Measurements from ENCODE around the gene KANTR. TPM values are rescaled to one million over a fixed set of nuclear protein-coding genes. Genes with fewer than 3 reads are reported as not detected.
"Not testable (repeated sequence)": the region's sequence is repeated elsewhere in the genome, so short reads cannot be mapped to it uniquely, and the experiment has no call there.

Gene KANTR
- polyA plus RNA-seq, 3 donors from 2014 or later: 0.56 to 2.3 TPM; not detected in 1

GRCh38 chrX:53125506-53125905, 31.6 kb downstream of the KANTR start:
- Mint-ChIP-seq H3K9me3 (peaks cover 0 to 1% (median 0%) of the 10 kb centered on the region in 6 donors), H3K27ac (no peak overlapping the region), H3K36me3 (no peaks in the 10 kb centered on the region), H3K4me1 (peaks cover 10 to 21% of the 10 kb centered on the region in 2 donors), H3K27me3 (ENCODE audit: low read depth in 3 of 3) (peaks cover 0 to 10% (median 2%) of the 10 kb centered on the region in 3 donors), H3K4me3 (no peak overlapping the region)
- DNase-seq: no peak

- H3K36me3 Mint-ChIP-seq: no peaks in the 10 kb centered on the region
- H3K27ac Mint-ChIP-seq: no peak overlapping the region
- H3K9me3 Mint-ChIP-seq: peaks cover 0 to 1% (median 0%) of the 10 kb centered on the region in 6 donors
- H3K4me1 Mint-ChIP-seq: peaks cover 10 to 21% of the 10 kb centered on the region in 2 donors
- no peak for DNase-seq
- no peak overlapping the region for H3K4me3 Mint-ChIP-seq
- H3K27me3 Mint-ChIP-seq (ENCODE audit: low read depth in 3 of 3): peaks cover 0 to 10% (median 2%) of the 10 kb centered on the region in 3 donors
Observed at GRCh38 chrX:53126377-53126776, 32.4 kb downstream of the KANTR start.

- H3K27me3 Mint-ChIP-seq (ENCODE audit: low read depth in 3 of 3): peaks cover 0 to 8% (median 2%) of the 10 kb centered on the region in 3 donors
- H3K4me1 Mint-ChIP-seq: peaks cover 10 to 21% of the 10 kb centered on the region in 2 donors
- DNase-seq: no peak
- H3K4me3 Mint-ChIP-seq: no peak overlapping the region
- H3K36me3 Mint-ChIP-seq: peaks cover 0 to 6% (median 5%) of the 10 kb centered on the region in 3 donors
- H3K9me3 Mint-ChIP-seq: peaks cover 0 to 1% (median 0%) of the 10 kb centered on the region in 6 donors
- H3K27ac Mint-ChIP-seq: no peak overlapping the region
Observed at GRCh38 chrX:53128097-53128749, 34.3 kb downstream of the KANTR start.

- peaks cover 0 to 11% (median 5%) of the 10 kb centered on the region in 3 donors for H3K36me3 Mint-ChIP-seq
- no peak overlapping the region for H3K4me3 Mint-ChIP-seq
- no peaks in the 10 kb centered on the region for H3K4me1 Mint-ChIP-seq
- peaks cover 0 to 2% (median 2%) of the 10 kb centered on the region in 3 donors for H3K27me3 Mint-ChIP-seq (ENCODE audit: low read depth in 3 of 3)
- H3K27ac Mint-ChIP-seq: no peak overlapping the region
- H3K9me3 Mint-ChIP-seq: no peaks in the 10 kb centered on the region
- DNase-seq: no peak
Observed at GRCh38 chrX:53133400-53133799, 39.5 kb downstream of the KANTR start.

GRCh38 chrX:53135581-53135980, 41.6 kb downstream of the KANTR start:
- Mint-ChIP-seq H3K9me3 (no peaks in the 10 kb centered on the region), H3K27ac (no peak overlapping the region), H3K27me3 (ENCODE audit: low read depth in 3 of 3) (peaks cover 0 to 2% (median 2%) of the 10 kb centered on the region in 3 donors), H3K4me1 (no peaks in the 10 kb centered on the region), H3K36me3 (peaks cover 0 to 11% (median 5%) of the 10 kb centered on the region in 3 donors), H3K4me3 (no peak overlapping the region)
- DNase-seq: no peak

- no peak overlapping the region for H3K27ac Mint-ChIP-seq
- no peak overlapping the region for H3K4me3 Mint-ChIP-seq
- no peaks in the 10 kb centered on the region for H3K9me3 Mint-ChIP-seq
- no peaks in the 10 kb centered on the region for H3K27me3 Mint-ChIP-seq (ENCODE audit: low read depth in 3 of 3)
- H3K36me3 Mint-ChIP-seq: peaks cover 0 to 9% (median 0%) of the 10 kb centered on the region in 3 donors
- H3K4me1 Mint-ChIP-seq: no peaks in the 10 kb centered on the region
- DNase-seq: no peak
Observed at GRCh38 chrX:53153581-53153980, 59.6 kb downstream of the KANTR start.

GRCh38 chrX:53155512-53156206, 61.7 kb downstream of the KANTR start:
- Mint-ChIP-seq H3K27ac (no peak overlapping the region), H3K36me3 (peaks cover 0 to 23% (median 0%) of the 10 kb centered on the region in 3 donors), H3K9me3 (no peaks in the 10 kb centered on the region), H3K4me3 (no peak overlapping the region), H3K27me3 (ENCODE audit: low read depth in 3 of 3) (no peaks in the 10 kb centered on the region), H3K4me1 (no peaks in the 10 kb centered on the region)
- no peak for DNase-seq

- H3K36me3 Mint-ChIP-seq: peaks cover 0 to 23% (median 0%) of the 10 kb centered on the region in 3 donors
- H3K9me3 Mint-ChIP-seq: no peaks in the 10 kb centered on the region
- no peaks in the 10 kb centered on the region for H3K27me3 Mint-ChIP-seq (ENCODE audit: low read depth in 3 of 3)
- H3K4me3 Mint-ChIP-seq: no peak overlapping the region
- H3K27ac Mint-ChIP-seq: no peak overlapping the region
- no peak for DNase-seq
- H3K4me1 Mint-ChIP-seq: no peaks in the 10 kb centered on the region
Observed at GRCh38 chrX:53156207-53156596, 62.3 kb downstream of the KANTR start.

- Mint-ChIP-seq H3K4me3 (no peak overlapping the region), H3K4me1 (peaks cover 6 to 7% of the 10 kb centered on the region in 2 donors), H3K36me3 (peaks cover 0 to 25% (median 0%) of the 10 kb centered on the region in 3 donors), H3K9me3 (no peaks in the 10 kb centered on the region), H3K27me3 (ENCODE audit: low read depth in 3 of 3) (no peaks in the 10 kb centered on the region), H3K27ac (no peak overlapping the region)
- DNase-seq: no peak
Observed at GRCh38 chrX:53159184-53159583, 65.2 kb downstream of the KANTR start.

- H3K4me3 Mint-ChIP-seq: no peak overlapping the region
- DNase-seq: no peak
- H3K9me3 Mint-ChIP-seq: no peaks in the 10 kb centered on the region
- no peak overlapping the region for H3K27ac Mint-ChIP-seq
- peaks cover 6 to 7% of the 10 kb centered on the region in 2 donors for H3K4me1 Mint-ChIP-seq
- H3K36me3 Mint-ChIP-seq: peaks cover 0 to 23% (median 0%) of the 10 kb centered on the region in 3 donors
- H3K27me3 Mint-ChIP-seq (ENCODE audit: low read depth in 3 of 3): no peaks in the 10 kb centered on the region
Observed at GRCh38 chrX:53160297-53160983, 66.5 kb downstream of the KANTR start.

- Mint-ChIP-seq H3K4me1 (peaks cover 6 to 7% of the 10 kb centered on the region in 2 donors), H3K36me3 (peaks cover 0 to 22% (median 0%) of the 10 kb centered on the region in 3 donors), H3K27ac (no peak overlapping the region), H3K9me3 (no peaks in the 10 kb centered on the region), H3K27me3 (ENCODE audit: low read depth in 3 of 3) (no peaks in the 10 kb centered on the region), H3K4me3 (no peak overlapping the region)
- DNase-seq: no peak
Observed at GRCh38 chrX:53163436-53163835, 69.5 kb downstream of the KANTR start.

GRCh38 chrX:53164566-53164965, 70.6 kb downstream of the KANTR start:
- not testable (repeated sequence) for H3K27ac Mint-ChIP-seq; H3K4me1 Mint-ChIP-seq; H3K9me3 Mint-ChIP-seq; DNase-seq; H3K4me3 Mint-ChIP-seq; H3K27me3 Mint-ChIP-seq (ENCODE audit: low read depth in 3 of 3)
- peaks cover 0 to 13% (median 0%) of the 10 kb centered on the region in 3 donors for H3K36me3 Mint-ChIP-seq

GRCh38 chrX:53166103-53166502, 72.2 kb downstream of the KANTR start:
- Mint-ChIP-seq H3K4me3 (no peak overlapping the region), H3K9me3 (no peaks in the 10 kb centered on the region), H3K27me3 (ENCODE audit: low read depth in 3 of 3) (no peaks in the 10 kb centered on the region), H3K27ac (no peak overlapping the region), H3K36me3 (peaks cover 0 to 17% (median 8%) of the 10 kb centered on the region in 3 donors), H3K4me1 (peaks cover 6 to 7% of the 10 kb centered on the region in 2 donors)
- no peak for DNase-seq

- Mint-ChIP-seq H3K4me1 (no peaks in the 10 kb centered on the region), H3K9me3 (peaks cover 0 to 5% (median 4%) of the 10 kb centered on the region in 6 donors), H3K4me3 (no peak overlapping the region), H3K27ac (no peak overlapping the region), H3K36me3 (peaks cover 9 to 28% (median 16%) of the 10 kb centered on the region in 3 donors), H3K27me3 (ENCODE audit: low read depth in 3 of 3) (no peaks in the 10 kb centered on the region)
- no peak for DNase-seq
Observed at GRCh38 chrX:53171356-53171755, 77.4 kb downstream of the KANTR start.
